ENCODE results near the gene KLF13. TPM values are rescaled to one million over a fixed set of nuclear protein-coding genes. Genes with fewer than 3 reads are reported as not detected.
"Not testable (repeated sequence)": the region's sequence is repeated elsewhere in the genome, so short reads cannot be mapped to it uniquely, and the experiment has no call there.

KLF13 gene
- total RNA-seq, 1 experiment from 2014 or later: 47.2 TPM

DNA sequence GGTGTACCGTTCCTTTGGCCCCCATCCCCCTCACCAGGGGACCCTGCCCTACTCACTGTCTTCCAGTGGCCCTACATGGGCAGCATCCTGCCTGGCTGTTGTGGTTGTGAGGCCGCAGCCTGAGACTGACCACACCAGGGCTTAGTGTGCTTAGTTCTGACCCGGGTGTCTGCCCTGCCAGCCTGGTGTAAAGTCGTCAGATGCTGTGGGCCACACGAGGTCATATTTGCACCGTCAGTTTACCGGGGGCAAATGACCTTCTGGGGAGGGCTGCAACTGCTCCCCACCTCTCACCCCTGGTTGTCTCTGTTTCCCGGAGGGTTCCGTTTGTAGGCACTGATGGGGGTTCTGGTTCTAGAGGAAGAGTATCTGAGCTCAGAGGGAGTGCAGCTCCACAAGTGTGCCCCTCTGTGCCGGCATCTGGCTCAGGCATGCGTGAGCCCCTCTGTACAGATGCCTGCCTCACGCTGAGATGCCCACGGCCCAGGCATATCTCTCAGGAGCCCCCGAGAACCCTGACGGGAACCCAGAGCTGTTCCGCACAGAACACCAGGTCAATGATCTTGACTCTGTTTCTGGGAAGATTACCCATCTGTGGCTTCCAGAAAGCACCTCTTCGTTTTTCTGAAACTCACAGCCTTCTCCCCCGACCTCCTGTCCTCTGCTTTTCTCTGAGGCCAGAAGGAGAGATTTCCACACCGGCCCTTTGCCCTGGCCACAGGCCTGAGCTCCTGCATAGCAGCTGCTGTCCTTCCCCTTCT, 19.2 kb downstream of the KLF13 start:
- Histone ChIP-seq H3K27me3 (no peaks in the 10 kb centered on the region), H3K36me3 (no peaks in the 10 kb centered on the region), H3K4me3 (no peak overlapping the region), H3K9me3 (no peaks in the 10 kb centered on the region)
- no peak for DNase-seq

DNA sequence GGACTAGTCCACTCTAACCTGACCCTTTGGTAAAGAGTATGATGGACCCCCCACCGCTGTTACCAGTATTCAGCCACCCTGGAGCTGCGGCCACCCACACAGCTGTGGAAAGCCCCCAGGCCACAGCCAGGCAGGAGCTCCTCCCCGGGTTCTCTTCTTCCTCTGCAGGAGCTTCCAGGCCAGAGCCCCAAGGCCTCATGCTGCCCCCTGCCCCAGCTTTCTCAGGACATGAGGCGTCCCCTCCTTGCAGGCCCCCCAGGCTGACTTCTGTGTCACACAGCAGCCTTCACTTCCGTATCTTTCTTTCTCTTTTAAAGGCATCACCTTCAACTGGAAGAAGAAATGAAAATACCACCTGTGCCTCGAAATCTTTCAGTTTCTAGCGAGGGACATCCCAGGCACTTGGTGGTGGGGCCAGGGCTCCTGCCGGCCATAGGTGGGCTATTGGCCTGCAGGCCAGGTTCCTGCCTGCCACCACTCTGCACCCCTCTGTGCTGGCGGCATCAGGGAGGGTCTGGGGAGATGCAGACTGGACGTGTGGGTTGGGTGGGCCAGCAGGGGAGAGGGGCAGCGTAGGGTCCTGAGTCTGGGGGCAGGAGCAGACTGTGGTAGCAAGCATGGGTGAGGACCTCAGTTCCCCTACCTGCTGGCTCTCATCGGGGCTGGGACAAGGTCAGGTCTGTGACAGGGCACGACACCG, 19.9 kb downstream of the KLF13 start:
- Histone ChIP-seq H3K9me3 (no peaks in the 10 kb centered on the region), H3K4me3 (no peak overlapping the region), H3K27me3 (no peaks in the 10 kb centered on the region), H3K36me3 (no peaks in the 10 kb centered on the region)
- no peak for DNase-seq

DNA sequence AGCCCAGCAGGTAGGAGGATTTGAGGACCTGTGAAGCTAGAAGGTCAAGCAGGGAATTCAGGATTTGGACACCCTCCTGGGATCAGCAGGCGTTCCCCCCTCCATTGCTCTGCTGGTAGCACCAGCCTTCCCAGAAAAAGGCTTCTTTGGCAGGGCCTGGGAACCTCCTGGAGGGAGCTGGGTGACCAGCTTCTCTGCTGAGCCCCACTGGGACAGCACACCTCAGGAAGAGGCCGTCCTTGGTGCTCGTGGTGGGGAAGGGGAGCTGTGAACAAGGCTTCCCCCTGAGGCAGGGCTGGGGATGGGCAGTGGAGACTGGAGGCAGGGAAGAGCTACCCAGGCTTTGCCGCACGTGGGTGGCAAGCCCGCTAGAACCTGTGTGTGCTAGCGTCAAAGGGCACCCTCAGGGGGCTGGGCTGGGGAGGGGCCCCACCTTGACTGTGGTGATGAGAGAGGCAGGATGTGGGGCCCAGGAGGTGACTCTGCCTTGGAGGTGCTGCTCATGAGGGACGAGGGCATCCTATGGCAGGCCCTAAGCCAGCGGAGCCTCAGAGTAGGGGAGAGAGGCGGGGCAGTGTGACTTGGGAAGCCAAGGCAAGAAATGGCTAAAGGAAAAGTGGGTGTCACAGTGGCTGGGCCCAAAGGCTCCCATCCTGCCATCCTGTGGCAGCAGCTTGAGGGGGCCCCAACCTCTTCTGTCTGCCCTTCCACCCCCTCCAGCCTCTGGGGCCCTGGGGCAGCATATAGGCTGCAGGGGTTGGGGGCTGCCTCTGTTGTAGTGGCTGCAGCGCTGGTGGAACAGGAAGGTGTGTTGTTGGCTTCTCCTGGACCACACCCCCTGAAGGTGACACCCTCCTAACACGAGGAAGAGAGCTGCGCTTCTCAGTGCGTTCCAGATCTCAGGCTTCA, 20.7 kb downstream of the KLF13 start:
- no peaks in the 10 kb centered on the region for H3K9me3 ChIP-seq
- no peaks in the 10 kb centered on the region for H3K36me3 ChIP-seq
- no peak overlapping the region for H3K4me3 ChIP-seq
- H3K27me3 ChIP-seq: no peaks in the 10 kb centered on the region
- no peak for DNase-seq

DNA sequence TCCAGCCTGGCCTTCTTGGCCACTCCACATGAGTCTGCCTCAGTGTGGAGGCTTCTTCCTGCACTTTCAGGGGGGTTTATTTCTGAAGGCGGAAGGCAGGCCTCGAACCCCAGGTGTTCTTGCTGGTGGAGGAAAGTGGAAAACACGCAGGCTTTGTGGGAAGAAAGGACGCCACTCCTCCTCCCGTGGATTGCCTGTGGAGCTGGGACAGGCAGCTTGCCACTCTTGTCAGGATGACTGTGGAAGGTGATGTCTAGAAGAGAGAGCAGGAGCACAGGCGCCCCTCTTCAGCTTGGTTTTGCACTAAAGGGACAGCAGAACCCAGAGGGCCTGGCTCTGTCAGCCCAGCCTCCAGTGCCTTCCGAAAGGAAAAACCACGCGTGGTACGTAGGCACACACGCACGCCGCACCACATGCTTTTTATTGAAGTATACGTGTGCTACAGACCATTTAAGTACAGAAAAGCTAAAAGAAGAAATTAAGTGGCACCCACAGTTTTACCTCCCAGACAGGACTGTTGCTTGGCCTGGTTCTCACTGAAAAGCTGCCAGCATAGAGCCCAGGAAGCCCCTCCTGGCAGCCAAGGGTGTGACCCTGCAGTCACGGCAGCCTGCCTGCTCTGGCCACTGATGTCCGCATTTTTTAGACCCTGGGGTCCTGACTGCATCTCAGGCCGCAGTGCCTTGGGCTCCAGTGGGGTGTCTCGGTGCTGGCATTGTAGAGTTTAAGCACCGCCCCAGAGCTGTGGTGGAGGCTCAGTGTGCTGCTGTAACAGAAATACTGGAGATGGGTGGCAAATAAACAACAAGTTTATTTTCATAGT, 21.6 kb downstream of the KLF13 start:
- DNase-seq: no peak
- no peaks in the 10 kb centered on the region for H3K27me3 ChIP-seq
- no peaks in the 10 kb centered on the region for H3K36me3 ChIP-seq
- H3K4me3 ChIP-seq: no peak overlapping the region
- no peaks in the 10 kb centered on the region for H3K9me3 ChIP-seq

DNA sequence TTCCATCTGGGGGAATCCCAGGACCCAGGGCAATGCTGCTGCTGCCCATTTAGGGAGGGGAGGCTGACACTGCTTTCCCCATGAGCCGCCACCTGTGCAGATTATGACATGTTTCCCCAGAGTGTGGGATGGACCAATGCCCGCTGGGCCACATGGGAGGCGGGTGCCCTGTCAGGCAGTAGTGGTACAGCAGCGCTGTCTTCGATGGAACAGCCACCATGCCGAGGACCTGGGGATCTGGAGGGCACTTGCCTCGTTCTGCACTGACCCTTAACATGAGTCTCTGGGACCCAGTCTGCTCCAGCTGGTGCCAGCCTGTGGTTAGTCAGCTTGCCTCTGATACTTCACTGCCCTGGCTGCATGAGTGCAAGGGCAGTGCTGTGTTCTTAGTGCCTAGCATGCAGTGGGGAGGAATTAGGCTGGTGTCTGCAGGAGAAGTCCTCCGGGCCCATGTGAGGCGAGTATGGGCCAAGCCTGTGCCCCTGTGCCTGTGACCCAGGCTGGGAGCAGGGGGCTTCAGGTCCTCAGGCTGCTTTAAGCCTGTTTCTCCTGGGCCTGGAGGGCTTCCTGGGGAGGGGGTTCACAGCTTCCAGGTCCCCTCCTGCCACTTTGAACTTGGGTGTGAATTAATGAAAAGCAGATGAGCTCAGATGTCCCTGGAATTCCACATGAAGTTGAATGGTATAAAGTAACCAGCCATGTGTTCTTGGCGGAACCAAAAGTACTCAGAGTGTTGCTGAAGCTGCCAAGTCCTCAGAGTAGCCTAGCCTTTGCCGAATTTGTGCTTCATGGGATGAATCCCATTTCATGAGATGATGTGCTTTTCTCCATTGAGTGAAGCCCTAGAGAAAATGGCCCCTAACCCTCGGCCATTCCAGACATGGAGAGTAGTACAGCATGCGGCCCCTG, 22.9 kb downstream of the KLF13 start:
- H3K9me3 ChIP-seq: no peaks in the 10 kb centered on the region
- peaks cover 2% of the 10 kb centered on the region; the same call in 1 of the 2 replicates for H3K36me3 ChIP-seq
- no peaks in the 10 kb centered on the region for H3K27me3 ChIP-seq
- H3K4me3 ChIP-seq: no peak overlapping the region
- no peak for DNase-seq

DNA sequence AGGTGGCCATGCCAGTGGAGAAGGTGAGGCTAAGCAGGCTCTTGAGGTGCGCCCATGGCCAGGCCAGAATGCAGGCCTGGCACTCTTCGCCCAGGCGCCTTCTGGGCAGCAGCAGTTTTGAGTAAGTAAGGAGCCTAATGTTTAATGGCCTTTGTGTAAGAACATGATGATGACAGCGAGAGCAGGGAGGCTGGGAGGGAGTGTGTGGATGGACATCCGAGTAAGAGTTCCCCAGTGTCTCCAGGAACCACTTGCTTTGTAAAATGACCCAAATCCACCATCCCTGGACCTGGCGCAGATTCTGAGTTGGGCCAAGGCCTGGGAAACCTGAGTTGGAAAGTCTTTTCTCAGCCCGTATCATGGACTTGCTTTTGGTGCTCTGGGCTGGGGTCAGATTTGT, 24.1 kb downstream of the KLF13 start:
- Histone ChIP-seq H3K27me3 (no peaks in the 10 kb centered on the region), H3K4me3 (no peak overlapping the region), H3K9me3 (no peaks in the 10 kb centered on the region), H3K36me3 (peaks cover 9% of the 10 kb centered on the region)
- DNase-seq: no peak

DNA sequence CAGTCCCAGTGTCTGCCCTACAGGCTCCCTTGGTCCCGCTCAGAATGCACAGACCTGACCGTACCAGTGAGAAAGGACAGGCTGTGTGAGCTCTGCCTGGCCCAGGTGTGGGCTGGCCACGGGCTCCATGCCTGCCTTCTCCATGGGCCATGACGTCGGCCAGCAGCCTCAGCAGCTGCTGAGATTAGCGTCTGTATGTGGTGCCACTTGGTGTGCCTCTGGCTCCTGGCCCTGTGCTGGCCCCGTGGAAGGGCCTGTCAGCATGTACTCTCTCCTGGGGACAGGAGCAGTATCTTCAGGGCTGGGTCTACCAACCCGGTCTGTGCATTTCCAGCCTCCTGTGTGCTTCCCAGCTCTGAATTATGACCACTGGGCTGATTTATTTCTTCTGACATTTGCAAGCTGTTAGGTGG, 25.7 kb downstream of the KLF13 start:
- H3K9me3 ChIP-seq: no peaks in the 10 kb centered on the region
- no peak for DNase-seq

DNA sequence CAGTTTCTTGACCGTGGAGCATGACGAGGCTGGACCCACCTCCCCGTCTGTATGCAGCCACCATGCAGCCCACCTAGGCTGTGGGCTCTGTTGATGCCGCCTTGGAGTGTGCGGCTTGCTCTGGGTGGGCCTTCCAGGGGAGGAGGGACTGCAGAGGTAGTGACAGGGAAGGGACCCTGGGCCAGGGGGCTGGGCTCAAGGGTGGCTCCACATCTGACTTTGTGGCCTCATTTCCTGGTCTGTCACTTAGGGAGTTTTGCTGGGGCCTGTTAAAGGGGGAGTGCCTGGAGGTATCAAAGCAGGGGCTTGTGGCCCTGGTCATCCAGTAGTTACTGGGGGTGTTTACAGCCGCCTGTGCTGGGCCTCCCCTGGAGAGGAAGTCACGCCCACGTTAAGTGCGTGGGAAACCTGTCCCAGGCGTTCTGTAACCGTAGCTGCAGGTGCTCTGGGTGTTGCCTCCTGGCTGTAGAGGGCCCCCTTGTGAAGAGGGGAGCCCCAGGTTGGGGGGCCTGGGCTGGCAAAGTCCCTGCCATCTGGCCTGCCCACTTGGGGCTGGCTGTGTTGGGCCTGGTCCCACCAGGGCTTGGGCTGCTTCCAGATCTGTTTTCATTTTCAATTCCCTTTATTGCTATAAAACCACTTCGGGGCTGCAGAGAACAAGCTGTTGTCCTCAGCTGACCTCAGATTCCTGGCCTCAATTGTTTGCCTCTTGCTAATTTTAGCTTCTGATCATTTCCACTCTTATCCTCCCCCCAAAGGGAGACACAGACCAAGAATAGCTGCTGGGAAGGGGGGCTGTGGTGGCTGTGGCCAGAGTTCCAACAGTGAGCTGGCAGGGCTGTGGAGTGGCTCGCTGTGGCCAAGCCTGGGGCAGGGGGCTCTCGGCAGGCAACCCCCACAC, 26.5 kb downstream of the KLF13 start:
- Histone ChIP-seq H3K4me3 (no peak overlapping the region), H3K27me3 (no peaks in the 10 kb centered on the region)
- DNase-seq: peak; percentile 50

More for the DNA sequence above, 25.7 kb downstream of the KLF13 start:
- no peaks in the 10 kb centered on the region for H3K27me3 ChIP-seq
- no peak overlapping the region for H3K4me3 ChIP-seq
- peaks cover 9% of the 10 kb centered on the region for H3K36me3 ChIP-seq

DNA sequence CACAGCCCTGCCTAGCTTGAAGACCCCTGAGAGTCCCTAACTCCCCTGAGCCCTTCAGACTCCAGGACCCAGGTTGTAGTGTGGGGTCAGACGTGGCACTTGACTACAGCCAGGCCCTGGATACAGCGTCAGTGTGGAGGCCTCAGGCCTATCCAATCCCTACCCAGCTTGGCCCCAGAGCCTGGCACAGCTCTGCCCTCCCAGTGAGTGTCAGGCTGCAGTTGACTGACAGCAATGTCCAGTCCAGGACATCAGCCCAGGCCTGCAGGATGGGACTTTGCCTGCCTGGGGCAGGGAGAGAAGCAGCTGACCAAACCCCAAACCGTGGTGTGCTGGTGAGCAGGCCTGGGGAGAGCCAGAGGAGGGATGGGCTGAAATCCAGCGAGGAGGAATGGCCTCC, 27.3 kb downstream of the KLF13 start:
- no peak overlapping the region for H3K4me3 ChIP-seq
- no peaks in the 10 kb centered on the region for H3K9me3 ChIP-seq
- H3K36me3 ChIP-seq: peaks cover 9% of the 10 kb centered on the region
- peak; percentile 56 for DNase-seq
- no peaks in the 10 kb centered on the region for H3K27me3 ChIP-seq

More for the DNA sequence above, 26.5 kb downstream of the KLF13 start:
- Histone ChIP-seq H3K9me3 (no peaks in the 10 kb centered on the region), H3K36me3 (peaks cover 9% of the 10 kb centered on the region)

DNA sequence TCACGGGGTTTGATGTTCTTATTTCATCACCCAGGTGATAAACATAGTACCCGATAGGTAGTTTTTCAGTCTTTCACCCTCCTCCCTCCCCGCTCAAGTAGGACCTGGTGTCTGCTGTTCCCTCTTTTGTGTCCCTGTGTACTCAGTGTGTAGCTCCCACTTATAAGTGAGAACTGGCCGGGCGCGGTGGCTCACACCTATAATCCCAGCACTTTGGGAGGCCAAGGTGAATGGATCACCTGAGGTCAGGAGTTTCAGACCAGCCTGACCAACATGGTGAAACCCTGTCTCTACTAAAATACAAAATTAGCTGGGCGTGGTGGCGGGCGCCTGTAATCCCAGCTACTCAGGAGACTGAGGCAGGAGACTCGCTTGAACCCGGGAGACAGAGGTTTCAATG, 29.5 kb downstream of the KLF13 start:
- DNase-seq, H3K9me3 ChIP-seq: not testable (repeated sequence)

DNA sequence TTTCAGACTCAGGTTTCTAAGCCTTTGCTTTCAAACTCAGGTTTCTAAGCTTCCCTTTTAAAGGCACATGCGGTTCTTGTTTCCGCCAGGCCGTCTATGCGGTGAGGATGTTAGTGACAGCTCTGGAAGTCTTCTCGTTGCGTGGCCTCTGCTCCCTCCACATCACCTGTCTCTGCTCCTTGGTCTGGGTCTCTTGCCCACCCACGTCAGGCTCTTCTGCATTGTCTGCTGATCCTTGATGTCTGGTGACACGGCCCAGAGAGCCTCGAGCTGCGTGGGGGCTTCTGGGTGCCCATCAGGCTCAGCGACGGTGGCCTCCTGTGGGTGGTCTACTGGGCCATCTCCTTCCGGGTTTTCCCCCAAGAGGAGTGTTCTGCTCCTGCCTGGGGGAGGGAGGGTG, 30.5 kb downstream of the KLF13 start:
- no peaks in the 10 kb centered on the region for H3K27me3 ChIP-seq
- no peaks in the 10 kb centered on the region for H3K9me3 ChIP-seq
- no peak for DNase-seq
- H3K4me3 ChIP-seq: no peak overlapping the region
- H3K36me3 ChIP-seq: peaks cover 9% of the 10 kb centered on the region

More for the DNA sequence above, 29.5 kb downstream of the KLF13 start:
- H3K27me3 ChIP-seq, H3K36me3 ChIP-seq, H3K4me3 ChIP-seq: not testable (repeated sequence)

DNA sequence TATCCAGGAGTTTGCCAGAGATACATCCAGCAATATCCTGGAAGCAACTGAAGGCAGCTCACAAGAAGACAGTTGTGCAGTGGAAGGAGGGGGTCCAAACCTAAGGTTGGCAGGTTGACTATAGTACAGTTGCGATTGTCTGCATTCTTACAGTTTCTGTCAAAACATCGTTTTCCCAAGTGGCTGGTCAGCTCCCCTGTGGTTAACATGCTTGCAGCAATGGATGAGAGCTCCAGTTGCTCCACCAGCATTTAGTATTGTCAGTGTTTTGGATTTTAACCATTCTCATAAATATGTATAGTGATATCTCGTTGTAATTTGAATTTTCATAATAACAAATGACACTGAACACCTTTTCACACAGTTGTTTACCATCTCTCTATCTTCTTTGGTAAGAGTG, 31.5 kb downstream of the KLF13 start:
- Histone ChIP-seq H3K9me3 (no peaks in the 10 kb centered on the region), H3K36me3 (peaks cover 9% of the 10 kb centered on the region), H3K27me3 (no peaks in the 10 kb centered on the region), H3K4me3 (no peak overlapping the region)
- DNase-seq: no peak

DNA sequence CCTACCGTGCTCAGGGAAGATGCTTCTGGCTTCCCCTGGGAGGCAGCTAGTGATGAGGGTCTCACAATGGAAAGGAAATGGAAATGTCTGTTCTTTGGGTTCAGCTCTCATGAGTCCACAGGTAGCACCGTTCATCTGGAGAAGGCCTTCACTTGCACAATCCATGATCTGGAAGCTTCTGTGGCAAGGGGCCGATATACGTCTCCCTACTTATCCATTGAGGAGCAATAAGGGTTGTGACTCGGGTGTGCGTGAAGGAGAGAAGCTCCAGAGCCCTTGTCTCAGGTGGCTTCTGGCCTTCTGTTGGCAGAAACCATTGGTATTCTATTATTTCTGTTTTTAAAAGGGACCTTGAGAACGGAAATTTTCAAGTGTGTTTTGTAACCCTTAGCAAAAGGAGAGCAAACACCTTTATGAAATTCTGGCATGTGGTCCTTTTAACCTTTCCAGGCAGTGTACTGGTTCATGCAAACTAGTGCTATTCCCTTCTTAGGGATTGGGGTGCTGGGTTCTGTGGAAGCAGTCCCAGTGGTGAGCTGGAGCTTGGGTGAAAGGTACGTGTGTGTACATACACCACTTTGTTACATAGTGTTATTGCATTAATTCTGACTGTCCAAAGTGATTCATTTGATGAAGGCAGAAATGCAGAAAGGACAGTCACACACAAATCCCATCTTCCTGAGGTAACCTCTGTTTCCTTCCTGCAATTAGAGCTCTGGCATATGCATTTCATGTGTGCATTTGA, 32.5 kb downstream of the KLF13 start:
- H3K27me3 ChIP-seq: no peaks in the 10 kb centered on the region
- peaks cover 9% of the 10 kb centered on the region for H3K36me3 ChIP-seq
- H3K4me3 ChIP-seq: no peak overlapping the region
- H3K9me3 ChIP-seq: no peaks in the 10 kb centered on the region
- no peak for DNase-seq

DNA sequence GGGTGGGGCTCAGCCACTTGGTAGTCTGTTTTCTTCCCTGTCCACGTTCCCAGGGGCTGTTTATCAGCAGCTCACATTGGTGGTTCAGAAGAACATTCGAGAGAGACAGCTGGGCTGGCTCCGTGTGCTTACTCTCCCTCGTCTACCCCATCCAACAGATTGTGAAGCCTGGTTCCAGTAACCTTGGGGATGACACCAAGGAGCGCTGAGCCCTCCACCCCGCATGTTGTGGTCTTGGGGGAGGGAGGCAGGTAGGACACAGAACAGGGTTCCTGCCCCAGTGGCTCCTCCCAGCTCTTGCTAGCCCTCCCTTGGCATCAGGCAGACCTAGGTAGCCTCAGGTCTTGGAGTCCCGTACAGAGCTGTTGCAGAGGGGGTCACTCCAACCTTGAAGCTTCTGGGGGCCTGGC, 33.1 kb downstream of the KLF13 start:
- no peak for DNase-seq
- H3K36me3 ChIP-seq: peaks cover 4% of the 10 kb centered on the region

More for the DNA sequence above, 33.1 kb downstream of the KLF13 start:
- H3K27me3 ChIP-seq: no peaks in the 10 kb centered on the region
- no peaks in the 10 kb centered on the region for H3K9me3 ChIP-seq
- no peak overlapping the region for H3K4me3 ChIP-seq
